Transverse colon (tissue), 4 donors: ENCODE results near the gene DEAF1. TPM values are rescaled to one million over a fixed set of nuclear protein-coding genes. Genes with fewer than 3 reads are reported as not detected.

Experiments
- DNase-seq: peaks from one replicate; pipeline ENCODE4 v3.0.0-alpha.2; 2019
- H3K27ac ChIP-seq, 4 donors: fragments of 200-600 bp; sonication (generic); 2 replicates each; pipeline ENCODE4 v1.5.1; 2016 to 2018; ENCODE audit warnings: inconsistent platforms in 4 of 4
- H3K27me3 ChIP-seq: fragments of 200-600 bp; sonication (generic); 2 replicates; pipeline ENCODE4 v1.5.1; 2017; ENCODE audit warnings: inconsistent platforms
- H3K36me3 ChIP-seq, 4 donors: fragments of 200-600 bp; sonication (generic); 2 replicates each; pipeline ENCODE4 v1.5.1; 2017 to 2019; ENCODE audit warnings: inconsistent platforms in 4 of 4
- H3K4me1 ChIP-seq, 4 donors: fragments of 200-600 bp; sonication (generic); 2 replicates each; pipeline ENCODE4 v1.5.1; 2017 to 2020; ENCODE audit warnings: inconsistent platforms in 4 of 4
- H3K4me3 ChIP-seq, 4 donors: fragments of 200-600 bp; sonication (generic); 1 replicate in 1 of 4; 2 replicates in 3 of 4; pipeline versions ENCODE4 v1.5.1 to v1.6.1; 2017 to 2019; ENCODE audit warnings: inconsistent platforms in 4 of 4
- H3K9me3 ChIP-seq, 2 donors: fragments of 200-600 bp; sonication (generic); 2 replicates each; pipeline ENCODE4 v1.5.1; 2017 to 2019; ENCODE audit warnings: inconsistent platforms in 2 of 2
- EP300 ChIP-seq: sonication (generic); formaldehyde crosslinking; IDR thresholded peaks from one replicate; pipeline ENCODE4 v1.6.1; 2017; ENCODE audit warnings: antibody characterized with exemption, low read depth
- POLR2A ChIP-seq: fragments of 450-650 bp; IDR thresholded peaks from one replicate; pipeline ENCODE4 v1.6.1; 2016; ENCODE audit warnings: antibody characterized with exemption, mild to moderate bottlenecking, moderate library complexity
- POLR2AphosphoS5 ChIP-seq, 3 donors: sonication (generic); formaldehyde crosslinking; IDR thresholded peaks; one replicate each; pipeline ENCODE4 v1.6.1; 2016; ENCODE audit warnings: antibody characterized with exemption in 3 of 3
- WGBS, 2 donors: methylation state at CpG; one replicate each; pipeline ENCODE4 v1.1.5; 2018; ENCODE audit warnings: low coverage in 1 of 2; 5-methylcytosine and 5-hydroxymethylcytosine counted together
- in situ Hi-C, 4 donors: fragments of 200-750 bp; cut with MboI; loops; one replicate each; pipeline versions ENCODE4 v1.15.0 to v1.15.1; 2017; ENCODE audit warnings: low sequenced_read_pairs in 3 of 4, low pct_ligation_motif_present in 1 of 4, low pct_unique_long_range_greater_than_20kb in 1 of 4
- intact Hi-C: fragments of 100-400 bp; cut with DNase I; formaldehyde crosslinking; loops from one replicate; pipeline ENCODE4 v1.15.1; 2023; ENCODE audit warnings: low total_unique reads
- total RNA-seq, 4 donors: library from RNA; depleted of rRNA; stranded (reverse); fragments of >200 nt; gene quantifications; one replicate each; pipeline ENCODE4 v1.1.0, GENCODE V29; 2016
- TF ChIP-seq, protein P1 (sequence below), 5 experiments: fragments of 200-600 bp in 3 of 5; fragments of 450-650 bp in 2 of 5; sonication (generic) in 3 of 5; IDR thresholded peaks; 1 replicate in 2 of 5; 2 replicates in 3 of 5; pipeline ENCODE4 v1.5.1; 2016 to 2017; ENCODE audit warnings: antibody characterized with exemption in 5 of 5, inconsistent platforms in 3 of 5, mild to moderate bottlenecking in 2 of 5, moderate library complexity in 1 of 5

Gene DEAF1
- total RNA-seq, 4 donors from 2014 or later: 24.4 to 84.5 (median 34.0) TPM

DNA sequence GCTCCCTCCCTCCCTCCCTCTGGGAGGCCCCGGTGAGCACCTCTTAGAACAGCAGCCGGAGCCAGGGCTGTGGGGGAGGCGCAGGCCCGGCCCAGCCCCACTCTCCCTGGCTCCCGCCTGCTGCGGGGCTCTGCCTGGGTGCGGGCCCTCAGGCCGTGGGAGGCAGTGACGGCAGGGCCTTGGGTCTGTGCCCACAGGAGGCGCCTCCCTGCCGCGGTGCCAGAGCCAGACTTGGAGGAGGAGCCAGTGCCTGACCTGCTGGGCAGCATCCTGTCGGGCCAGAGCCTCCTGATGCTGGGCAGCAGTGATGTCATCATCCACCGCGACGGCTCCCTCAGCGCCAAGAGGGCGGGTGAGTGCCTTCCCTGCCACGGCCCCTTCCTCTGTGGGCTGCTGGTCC lies 88.8 kb downstream of the DEAF1 start:
- in situ Hi-C loops: no loop called here
- no peak for TF ChIP-seq POLR2AphosphoS5 (IDR thresholded peaks at IDR 0.05)
- TF ChIP-seq, protein P1, sequence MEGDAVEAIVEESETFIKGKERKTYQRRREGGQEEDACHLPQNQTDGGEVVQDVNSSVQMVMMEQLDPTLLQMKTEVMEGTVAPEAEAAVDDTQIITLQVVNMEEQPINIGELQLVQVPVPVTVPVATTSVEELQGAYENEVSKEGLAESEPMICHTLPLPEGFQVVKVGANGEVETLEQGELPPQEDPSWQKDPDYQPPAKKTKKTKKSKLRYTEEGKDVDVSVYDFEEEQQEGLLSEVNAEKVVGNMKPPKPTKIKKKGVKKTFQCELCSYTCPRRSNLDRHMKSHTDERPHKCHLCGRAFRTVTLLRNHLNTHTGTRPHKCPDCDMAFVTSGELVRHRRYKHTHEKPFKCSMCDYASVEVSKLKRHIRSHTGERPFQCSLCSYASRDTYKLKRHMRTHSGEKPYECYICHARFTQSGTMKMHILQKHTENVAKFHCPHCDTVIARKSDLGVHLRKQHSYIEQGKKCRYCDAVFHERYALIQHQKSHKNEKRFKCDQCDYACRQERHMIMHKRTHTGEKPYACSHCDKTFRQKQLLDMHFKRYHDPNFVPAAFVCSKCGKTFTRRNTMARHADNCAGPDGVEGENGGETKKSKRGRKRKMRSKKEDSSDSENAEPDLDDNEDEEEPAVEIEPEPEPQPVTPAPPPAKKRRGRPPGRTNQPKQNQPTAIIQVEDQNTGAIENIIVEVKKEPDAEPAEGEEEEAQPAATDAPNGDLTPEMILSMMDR (IDR thresholded peaks at IDR 0.05): no peak
- no peak for TF ChIP-seq EP300
- no peak for TF ChIP-seq POLR2A
- H3K36me3 ChIP-seq: peaks cover 0 to 73% (median 35%) of the 10 kb centered on the region in 4 donors
- 75% methylated on average over 15 of the region's 19 CpGs; no CpG with 5 or more reads in 1 of the 2 donors for WGBS, 2 donors
- no peaks in the 10 kb centered on the region for H3K9me3 ChIP-seq
- no peak overlapping the region for H3K4me3 ChIP-seq
- H3K27ac ChIP-seq: peak overlapping the region in 1 of 4 donors; percentile 1
- intact Hi-C loops: no loop called here
- DNase-seq: no peak
- peaks cover 0 to under 1% (median 0%) of the 10 kb centered on the region in 4 donors for H3K4me1 ChIP-seq
- H3K27me3 ChIP-seq: no peaks in the 10 kb centered on the region

DNA sequence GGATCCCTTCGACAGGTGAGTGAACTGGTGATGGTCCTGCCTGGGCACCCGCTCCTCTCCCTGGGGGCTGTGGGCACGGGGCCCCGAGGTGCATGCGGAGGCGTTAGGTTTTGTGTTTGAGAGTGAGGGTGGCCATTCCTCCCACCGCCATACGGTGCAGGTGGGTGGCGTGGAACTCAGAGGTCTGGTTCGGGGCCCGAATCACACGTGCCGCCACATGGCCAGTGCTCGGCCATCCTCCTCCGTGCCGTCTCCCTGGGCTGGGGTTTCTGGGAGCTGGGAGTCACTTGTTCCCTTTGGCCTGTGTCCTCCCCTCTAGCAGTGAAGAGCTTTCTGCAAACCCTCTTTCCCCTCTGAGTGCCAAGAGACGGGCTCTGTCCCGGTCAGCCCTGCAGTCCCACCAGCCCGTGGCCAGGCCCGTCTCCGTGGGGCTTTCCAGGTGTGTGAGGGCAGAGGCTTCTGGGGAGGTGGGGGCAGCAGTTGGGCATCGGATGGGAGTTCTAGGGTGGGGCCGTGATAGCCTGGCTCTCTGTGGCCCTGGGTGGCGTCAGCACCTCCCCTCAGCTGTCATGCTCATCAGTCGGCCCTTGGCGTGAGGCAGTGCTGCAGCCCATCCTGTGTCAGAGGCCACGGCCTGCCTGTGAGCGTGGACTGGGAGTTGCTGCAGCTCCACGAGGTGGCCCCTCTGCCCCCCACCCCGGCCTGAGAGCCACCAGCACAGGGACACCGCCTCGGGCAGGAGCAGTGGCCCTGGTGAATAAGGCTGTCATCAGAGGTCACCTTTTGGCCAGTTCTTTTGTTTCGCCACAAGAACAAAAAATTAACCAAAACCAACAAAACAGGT lies 89.5 kb downstream of the DEAF1 start:
- in situ Hi-C loops: no loop called here
- no peaks in the 10 kb centered on the region for H3K27me3 ChIP-seq
- H3K4me3 ChIP-seq: no peak overlapping the region
- H3K27ac ChIP-seq: peak overlapping the region in 1 of 4 donors; percentile 1
- TF ChIP-seq POLR2AphosphoS5 (IDR thresholded peaks at IDR 0.05) (no peak), EP300 (no peak), POLR2A (no peak)
- TF ChIP-seq, protein P1 (IDR thresholded peaks at IDR 0.05): no peak
- DNase-seq: no peak
- H3K9me3 ChIP-seq: no peaks in the 10 kb centered on the region
- peaks cover 0 to 66% (median 31%) of the 10 kb centered on the region in 4 donors for H3K36me3 ChIP-seq
- H3K4me1 ChIP-seq: no peaks in the 10 kb centered on the region
- intact Hi-C loops: no loop called here
- WGBS, 2 donors: 94% methylated on average over 31 of the region's 33 CpGs; no CpG with 5 or more reads in 1 of the 2 donors

DNA sequence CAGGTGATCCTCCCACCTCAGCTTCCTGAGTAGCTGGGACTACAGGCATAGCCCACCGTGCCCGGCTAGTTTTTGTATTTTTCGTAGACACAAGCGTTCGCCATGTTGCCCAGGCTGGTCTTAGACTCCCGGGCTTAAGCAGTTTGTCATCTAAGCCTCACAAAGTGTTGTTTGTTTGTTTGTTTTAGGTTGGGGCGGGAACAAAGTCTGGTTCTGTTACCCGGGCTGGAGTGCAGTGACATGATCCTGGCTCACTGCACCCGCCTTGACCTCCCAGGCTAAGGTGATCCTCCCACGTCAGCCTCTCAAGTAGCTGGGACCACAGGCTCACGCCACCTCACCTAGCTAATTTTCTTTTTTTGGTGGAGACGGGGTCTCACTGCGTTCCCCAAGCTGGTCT lies 91.9 kb downstream of the DEAF1 start:
- 91 to 92% methylated on average over 4 to 13 of the region's 13 CpGs for WGBS, 2 donors
- intact Hi-C loops: no loop called here
- H3K4me1 ChIP-seq: no peaks in the 10 kb centered on the region
- no peak for DNase-seq
- no peak overlapping the region for H3K27ac ChIP-seq
- TF ChIP-seq EP300: no peak
- TF ChIP-seq POLR2A: no peak
- TF ChIP-seq POLR2AphosphoS5 (IDR thresholded peaks at IDR 0.05): no peak
- TF ChIP-seq, protein P1 (IDR thresholded peaks at IDR 0.05): no peak
- no peaks in the 10 kb centered on the region for H3K27me3 ChIP-seq
- H3K36me3 ChIP-seq: peaks cover 0 to 55% (median 22%) of the 10 kb centered on the region in 4 donors
- H3K4me3 ChIP-seq: no peak overlapping the region
- in situ Hi-C loops: no loop called here
- no peaks in the 10 kb centered on the region for H3K9me3 ChIP-seq

DNA sequence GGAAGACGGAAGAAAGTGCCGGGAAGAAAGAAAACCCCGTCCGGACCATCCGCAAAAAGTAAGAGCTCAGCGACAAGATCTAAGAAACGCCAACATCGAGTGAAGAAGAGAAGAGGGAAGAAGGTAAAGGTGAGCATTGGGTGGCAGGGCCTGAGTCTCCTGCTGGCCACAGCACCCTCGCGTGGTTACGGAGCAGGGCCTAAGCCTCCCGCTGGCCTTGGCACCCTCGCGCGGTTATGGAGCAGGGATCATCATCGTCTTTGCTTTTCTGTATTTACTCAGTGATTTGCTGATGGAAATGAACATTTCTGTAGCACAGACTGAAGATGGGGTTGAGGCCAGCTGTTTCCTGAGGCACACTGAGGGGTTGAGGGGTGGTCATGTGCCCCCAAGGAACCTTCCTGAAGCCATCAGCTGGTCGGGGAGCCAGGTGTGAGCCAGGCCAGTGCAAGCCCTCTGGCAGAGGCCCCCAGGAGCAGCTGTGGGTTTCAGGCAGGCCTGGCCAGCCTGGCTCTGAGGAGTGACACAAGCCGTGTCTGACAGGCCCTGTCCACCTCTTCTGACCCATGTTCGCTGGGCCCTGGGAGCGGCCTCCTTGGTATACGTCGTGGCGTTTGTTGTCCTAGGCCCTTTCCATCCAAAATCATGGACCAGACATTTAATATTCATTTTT lies 93.3 kb downstream of the DEAF1 start:
- Histone ChIP-seq H3K4me1 (no peaks in the 10 kb centered on the region), H3K27ac (no peak overlapping the region), H3K4me3 (no peak overlapping the region), H3K36me3 (peaks cover 0 to 54% (median 17%) of the 10 kb centered on the region in 4 donors), H3K27me3 (no peaks in the 10 kb centered on the region), H3K9me3 (no peaks in the 10 kb centered on the region)
- TF ChIP-seq EP300 (no peak), POLR2A (no peak), POLR2AphosphoS5 (IDR thresholded peaks at IDR 0.05) (no peak)
- TF ChIP-seq, protein P1 (IDR thresholded peaks at IDR 0.05): no peak
- no peak for DNase-seq
- WGBS, 2 donors: 93 to 100% methylated on average over 8 to 23 of the region's 23 CpGs
- intact Hi-C loops: no loop called here
- in situ Hi-C loops: no loop called here
